ENCODE results near the gene CCZ1B.
"Not testable (repeated sequence)": the region's sequence is repeated elsewhere in the genome, so short reads cannot be mapped to it uniquely, and the experiment has no call there.

DNA sequence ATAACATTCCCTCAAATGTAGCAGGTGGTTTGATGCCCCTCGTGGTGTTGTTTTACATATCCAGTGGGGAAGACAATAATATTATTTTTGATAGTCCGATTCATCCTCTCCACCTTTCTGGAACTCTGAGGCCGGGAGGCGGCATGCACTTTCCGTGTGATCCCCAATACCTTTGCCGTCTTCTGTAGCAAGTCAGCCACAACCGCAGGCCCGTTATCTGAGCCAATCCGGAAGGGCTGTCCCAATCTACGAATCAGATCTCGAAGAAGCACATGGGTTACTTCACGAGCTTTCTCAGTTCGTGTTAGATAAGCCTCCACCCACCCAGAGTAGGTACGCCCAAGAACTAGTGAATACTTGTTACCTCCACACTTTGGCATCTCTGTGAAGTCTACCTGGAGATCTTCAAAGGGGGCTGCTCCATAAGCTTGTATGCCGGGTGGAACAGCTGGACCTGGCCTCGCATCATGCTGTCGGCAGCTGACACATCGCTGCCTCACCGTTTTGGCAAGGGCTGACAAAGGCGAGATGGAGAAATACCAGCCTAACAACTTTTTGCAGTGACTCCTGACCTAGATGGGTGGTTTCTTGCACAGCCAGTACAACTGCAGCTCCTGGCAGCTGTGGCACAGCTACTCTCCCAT, 16.3 kb upstream of the CCZ1B start:
- TF ChIP-seq POLR2AphosphoS5 (IDR thresholded peaks at IDR 0.05; ENCODE audit: low read depth, low read length); CTCF (IDR thresholded peaks at IDR 0.05): not testable (repeated sequence)

Data from SK-N-SH (cell line).